Measurements from ENCODE around the gene NOP58. TPM values are rescaled to one million over a fixed set of nuclear protein-coding genes. Genes with fewer than 3 reads are reported as not detected.
"Not testable (repeated sequence)": the region's sequence is repeated elsewhere in the genome, so short reads cannot be mapped to it uniquely, and the experiment has no call there.

Gene NOP58
- polyA plus RNA-seq (2012; ENCODE audit: insufficient read depth, insufficient read length, low read depth), result 96.4 TPM

DNA sequence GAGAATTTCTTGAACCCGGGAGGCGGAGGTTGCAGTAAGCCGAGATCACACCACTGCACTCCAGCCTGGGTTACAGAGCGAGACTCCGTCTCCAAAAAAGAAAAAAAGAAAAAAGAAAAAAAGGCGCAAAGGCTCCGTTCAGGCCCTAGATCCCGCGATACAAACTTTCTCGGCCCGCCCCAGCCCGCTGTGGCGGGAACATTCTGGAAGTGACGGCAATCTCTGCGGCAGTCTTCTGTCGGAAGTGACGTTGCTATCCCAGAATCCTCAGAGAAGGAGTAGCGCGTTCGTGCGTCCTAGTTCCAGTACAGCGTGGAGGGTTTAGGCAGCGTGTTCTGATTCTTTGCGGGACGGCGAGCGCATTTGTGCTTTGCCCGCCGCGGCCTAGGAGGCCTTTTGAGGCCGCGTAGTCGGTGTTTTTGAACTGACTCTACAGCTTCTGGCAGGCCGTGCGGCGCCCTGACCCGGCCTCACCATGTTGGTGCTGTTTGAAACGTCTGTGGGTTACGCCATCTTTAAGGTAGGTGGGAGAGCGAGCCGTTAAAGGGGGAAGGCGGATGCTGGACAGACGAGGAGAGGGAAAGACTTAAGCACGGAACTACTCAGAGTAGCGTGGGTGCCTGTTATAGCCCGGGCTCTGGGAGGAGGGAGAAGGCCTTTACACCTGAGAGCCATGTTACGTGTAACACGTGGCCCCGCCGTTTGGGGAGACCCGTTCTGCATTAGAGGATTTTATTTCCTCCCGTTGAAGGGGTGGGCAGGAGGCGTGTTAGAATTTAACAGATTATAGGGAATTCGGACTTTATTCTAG lies at the start of gene NOP58:
NOP58 (plus strand) TSS at position 297 of the 811 bp plus-strand sequence; CDS start at position 476, 179 bp downstream.
- DNase-seq, result peak; percentile 92
- peak within 1 kb of the TSS; percentile 97 for H3K4me3 ChIP-seq (ENCODE audit: low read depth, low read length)
- H3K9me3 ChIP-seq, result no peaks in the 10 kb centered on the region
- TF ChIP-seq, protein P1, sequence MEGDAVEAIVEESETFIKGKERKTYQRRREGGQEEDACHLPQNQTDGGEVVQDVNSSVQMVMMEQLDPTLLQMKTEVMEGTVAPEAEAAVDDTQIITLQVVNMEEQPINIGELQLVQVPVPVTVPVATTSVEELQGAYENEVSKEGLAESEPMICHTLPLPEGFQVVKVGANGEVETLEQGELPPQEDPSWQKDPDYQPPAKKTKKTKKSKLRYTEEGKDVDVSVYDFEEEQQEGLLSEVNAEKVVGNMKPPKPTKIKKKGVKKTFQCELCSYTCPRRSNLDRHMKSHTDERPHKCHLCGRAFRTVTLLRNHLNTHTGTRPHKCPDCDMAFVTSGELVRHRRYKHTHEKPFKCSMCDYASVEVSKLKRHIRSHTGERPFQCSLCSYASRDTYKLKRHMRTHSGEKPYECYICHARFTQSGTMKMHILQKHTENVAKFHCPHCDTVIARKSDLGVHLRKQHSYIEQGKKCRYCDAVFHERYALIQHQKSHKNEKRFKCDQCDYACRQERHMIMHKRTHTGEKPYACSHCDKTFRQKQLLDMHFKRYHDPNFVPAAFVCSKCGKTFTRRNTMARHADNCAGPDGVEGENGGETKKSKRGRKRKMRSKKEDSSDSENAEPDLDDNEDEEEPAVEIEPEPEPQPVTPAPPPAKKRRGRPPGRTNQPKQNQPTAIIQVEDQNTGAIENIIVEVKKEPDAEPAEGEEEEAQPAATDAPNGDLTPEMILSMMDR (IDR thresholded peaks at IDR 0.05; ENCODE audit: low read depth, low read length), result no peak
- no peaks in the 10 kb centered on the region; the same call in 1 of the 2 replicates for H3K4me1 ChIP-seq
- H3K27me3 ChIP-seq, result no peaks in the 10 kb centered on the region
- peaks cover 12% of the 10 kb centered on the region for H3K36me3 ChIP-seq

- no peaks in the 10 kb centered on the region for H3K27me3 ChIP-seq
- H3K4me1 ChIP-seq, result peaks cover 5% of the 10 kb centered on the region; the same call in 1 of the 2 replicates
- no peaks in the 10 kb centered on the region for H3K9me3 ChIP-seq
- H3K4me3 ChIP-seq (ENCODE audit: low read depth, low read length), result no peak overlapping the region
- peaks cover 25% of the 10 kb centered on the region for H3K36me3 ChIP-seq
- DNase-seq, result no peak
- TF ChIP-seq, protein P1 (IDR thresholded peaks at IDR 0.05; ENCODE audit: low read depth, low read length), result no peak
Observed at GRCh38 chr2:202221873-202222272, 43.7 kb upstream of the NOP58 start.

DNA sequence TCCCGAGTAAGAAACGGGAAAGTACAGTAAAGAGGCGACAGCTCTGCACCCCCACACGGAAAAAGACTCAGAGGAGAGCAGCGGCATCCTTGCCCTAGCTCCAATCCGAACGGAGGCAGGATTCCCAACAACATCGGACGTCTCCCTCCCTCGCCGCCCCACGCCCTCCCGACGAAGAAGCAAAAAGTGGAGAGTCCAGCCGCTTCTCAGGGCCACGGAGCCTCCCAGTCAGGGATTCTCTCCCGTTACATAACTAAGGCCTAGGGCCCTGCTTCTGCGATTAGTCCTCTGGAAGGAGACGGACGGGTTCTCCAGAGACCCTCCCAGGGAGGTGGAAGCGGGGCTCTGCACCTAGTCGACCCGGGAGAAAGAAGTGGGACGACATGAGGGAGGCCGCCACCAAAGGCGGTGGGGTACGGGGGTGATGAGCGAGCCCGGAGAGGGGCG lies 27.8 kb upstream of the NOP58 start:
- peaks cover 5% of the 10 kb centered on the region for H3K4me1 ChIP-seq
- H3K4me3 ChIP-seq (ENCODE audit: low read depth, low read length), result peak overlapping the region; percentile 99
- peaks cover 4% of the 10 kb centered on the region; the same call in 1 of the 2 replicates for H3K36me3 ChIP-seq
- H3K27me3 ChIP-seq, result no peaks in the 10 kb centered on the region
- no peaks in the 10 kb centered on the region for H3K9me3 ChIP-seq
- no peak for DNase-seq
- TF ChIP-seq, protein P1 (IDR thresholded peaks at IDR 0.05; ENCODE audit: low read depth, low read length), result no peak

GRCh38 chr2:202238234-202239197 lies 27.0 kb upstream of the NOP58 start, which contains the start of gene SUMO1:
Gene SUMO1 (minus strand): TSS chr2:202238597. CDS start chr2:202238451, 146 bp downstream.
- Histone ChIP-seq H3K27me3 (no peaks in the 10 kb centered on the region), H3K4me3 (ENCODE audit: low read depth, low read length) (peak within 1 kb of the TSS; percentile 99), H3K4me1 (peaks cover 5% of the 10 kb centered on the region), H3K36me3 (peaks cover 2% of the 10 kb centered on the region; the same call in 1 of the 2 replicates), H3K9me3 (no peaks in the 10 kb centered on the region)
- peak; percentile 93 for DNase-seq
- TF ChIP-seq, protein P1 (IDR thresholded peaks at IDR 0.05; ENCODE audit: low read depth, low read length), result no peak

GRCh38 chr2:202247710-202248109 lies 17.9 kb upstream of the NOP58 start:
- not testable (repeated sequence) for H3K4me1 ChIP-seq; H3K4me3 ChIP-seq (ENCODE audit: low read depth, low read length); DNase-seq; H3K9me3 ChIP-seq; H3K27me3 ChIP-seq; H3K36me3 ChIP-seq

Measured in BE2C (cell line).